Endothelial cell of coronary artery (primary cell): ENCODE results near the gene HTR5A. TPM values are rescaled to one million over a fixed set of nuclear protein-coding genes. Genes with fewer than 3 reads are reported as not detected.

Experiments used
- total RNA-seq: library from RNA; depleted of rRNA; stranded (reverse); fragments of >200 nt; gene quantifications from 2 replicates; pipeline ENCODE4 v1.2.3, GENCODE V29; 2014

The HTR5A gene
- not detected in 2 replicates for total RNA-seq

DNA sequence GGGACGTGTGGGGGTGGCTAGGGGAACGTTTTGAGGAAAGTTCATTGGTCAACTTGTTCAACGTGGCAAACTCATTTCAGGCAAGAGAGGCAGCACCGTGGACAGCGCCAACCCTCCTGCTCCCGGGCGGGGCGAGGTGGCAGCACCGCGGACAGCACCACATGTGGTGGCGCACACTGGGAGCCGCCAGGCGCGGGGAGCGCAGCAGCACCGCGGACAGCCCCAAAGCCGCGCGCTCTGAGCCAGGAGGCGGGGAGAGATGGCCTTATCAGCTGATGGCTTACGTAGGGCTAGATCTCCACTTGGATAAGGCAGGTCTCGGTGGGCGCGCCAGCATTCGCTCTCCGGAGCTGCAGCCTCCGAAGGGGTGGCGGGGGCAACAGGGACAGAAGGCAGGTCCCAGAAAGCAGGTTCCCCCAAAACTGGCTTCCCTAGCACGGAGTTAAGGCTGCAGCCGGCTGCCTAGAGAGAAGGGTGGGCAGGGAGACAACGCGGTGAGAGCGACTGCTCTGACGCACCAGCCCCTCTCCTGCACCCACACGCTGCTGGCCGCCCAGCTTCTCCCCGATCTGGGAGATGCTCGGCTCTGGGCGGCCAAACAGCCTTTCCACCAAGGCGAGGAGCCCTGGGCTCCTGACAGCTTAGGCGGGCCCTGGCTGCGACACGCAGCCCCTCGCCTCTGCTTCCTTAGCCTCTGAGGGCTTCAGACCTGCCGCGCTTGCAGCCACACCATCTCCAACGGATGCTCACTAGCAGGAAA is at the start of gene HTR5A:
Gene HTR5A, plus strand, starts transcription at position 333 of the 760 bp plus-strand sequence. CDS start 576 bp downstream, outside the sequence.

Other genes with a start within 250 kb of the HTR5A start
- 5.6 and 7.2 TPM in 2 replicates for gene PAXIP1, start 67.2 kb upstream of the HTR5A start, total RNA-seq
- 18.3 and 26.5 TPM in 2 replicates for gene INSIG1, start 227.6 kb downstream of the HTR5A start, total RNA-seq